ENCODE measurements around the gene LDLRAD1.

DNA sequence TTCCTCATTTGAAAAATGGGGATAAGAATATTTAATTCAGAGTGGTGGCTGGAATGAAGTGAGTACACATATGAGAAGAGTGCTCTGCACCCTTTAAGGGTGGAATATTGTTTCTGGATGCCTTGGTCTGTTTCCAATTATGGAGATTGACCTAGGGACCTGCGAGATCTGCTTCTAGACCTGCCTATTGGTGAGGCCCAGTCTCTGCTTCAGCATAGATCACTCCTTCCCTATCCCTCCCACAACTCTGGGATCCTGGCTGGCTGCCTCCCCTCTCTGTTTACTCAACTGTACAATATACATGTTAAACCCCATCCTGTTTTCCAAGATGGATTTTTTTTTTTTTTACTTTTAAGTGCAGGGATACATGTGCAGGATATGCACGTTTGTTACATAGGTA lies 6.4 kb upstream of the LDLRAD1 start:
- TF ChIP-seq POLR2A (IDR thresholded peaks at IDR 0.05; ENCODE audit: low read depth, low read length) (no peak), CTCF (IDR thresholded peaks at IDR 0.05; ENCODE audit: extremely low read depth in 1 of 2, insufficient read depth in 1 of 2, low read depth in 1 of 2, low read length in 2 of 2) (no peak), EZH2 (IDR thresholded peaks at IDR 0.05; ENCODE audit: borderline replicate concordance, low read depth, low read length, severe bottlenecking) (no peak), POLR2AphosphoS5 (IDR thresholded peaks at IDR 0.05; ENCODE audit: insufficient read depth, low read depth, low read length) (no peak), JUN (IDR thresholded peaks at IDR 0.05; ENCODE audit: borderline replicate concordance, insufficient read depth, insufficient read length, low read depth) (no peak), MYC (IDR thresholded peaks at IDR 0.05; ENCODE audit: low read depth, low read length) (no peak)
- TF ChIP-seq, protein P1, sequence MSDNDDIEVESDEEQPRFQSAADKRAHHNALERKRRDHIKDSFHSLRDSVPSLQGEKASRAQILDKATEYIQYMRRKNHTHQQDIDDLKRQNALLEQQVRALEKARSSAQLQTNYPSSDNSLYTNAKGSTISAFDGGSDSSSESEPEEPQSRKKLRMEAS (IDR thresholded peaks at IDR 0.05; ENCODE audit: insufficient read depth, insufficient read length), result no peak

All from endothelial cell of umbilical vein (primary cell).